GM18867 (cell line): ENCODE data around the gene PCK2.

ENCODE experiments used
- ATAC-seq: cut with Tn5 transposase; IDR thresholded peaks from one replicate; pipeline ENCODE4 v1.9.1; 2021; ENCODE audit warnings: mild to moderate bottlenecking, moderate library complexity; ENCODE audit not compliant: unreplicated experiment

The PCK2 gene

DNA sequence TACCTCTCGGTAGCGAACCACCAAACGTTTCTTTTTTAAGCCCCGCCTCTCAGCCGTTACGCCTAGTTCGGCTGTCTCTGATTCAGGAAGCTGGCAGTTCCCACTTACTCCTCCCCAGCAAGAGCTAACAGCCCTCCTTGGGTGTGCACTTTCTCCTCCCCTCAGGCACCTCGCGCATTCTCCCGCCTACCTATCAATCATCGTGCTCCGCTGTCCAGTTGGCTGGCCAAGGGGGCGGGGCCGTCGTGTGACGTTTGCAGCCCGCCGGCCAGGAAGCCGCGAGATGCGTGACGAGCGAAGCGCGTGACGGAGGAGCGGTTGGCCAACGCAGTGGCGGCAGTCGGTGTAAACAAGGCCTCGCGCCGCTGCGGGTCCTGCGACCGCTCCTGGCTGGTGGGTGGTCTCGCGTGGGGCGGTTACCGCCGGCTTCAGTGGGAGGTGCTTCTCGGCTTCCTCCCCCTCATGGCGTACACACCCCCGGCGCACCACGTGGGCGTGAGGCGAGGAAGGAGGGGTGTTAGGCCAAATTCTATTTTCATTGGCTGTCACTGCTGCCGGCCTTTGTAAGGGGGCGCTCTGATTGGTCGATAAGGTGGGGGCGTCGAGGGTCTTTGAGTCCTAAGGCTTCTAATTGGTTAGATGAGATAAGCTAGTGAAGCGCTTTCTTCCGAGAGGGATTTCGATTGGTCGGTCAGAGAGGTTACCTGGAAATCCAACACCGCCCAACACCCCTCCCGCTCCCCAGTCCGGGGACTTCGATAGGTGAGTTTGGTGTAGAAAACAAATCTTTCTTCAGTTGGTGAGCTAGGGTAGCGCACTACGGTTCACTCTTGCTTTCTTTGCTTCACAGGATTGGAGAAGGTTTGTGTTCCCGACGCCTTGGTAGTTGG is 20.7 kb downstream of the PCK2 start, which contains the start of the genes DCAF11 and NRL:
Gene DCAF11, plus strand, starts transcription at position 246 of the 890 bp plus-strand sequence. CDS start 818 bp downstream, outside the sequence.
Gene NRL, minus strand, starts transcription at position 418 of the 890 bp plus-strand sequence. CDS start 32,101 bp downstream, outside the sequence.
- ATAC-seq: peak; percentile 83

DNA sequence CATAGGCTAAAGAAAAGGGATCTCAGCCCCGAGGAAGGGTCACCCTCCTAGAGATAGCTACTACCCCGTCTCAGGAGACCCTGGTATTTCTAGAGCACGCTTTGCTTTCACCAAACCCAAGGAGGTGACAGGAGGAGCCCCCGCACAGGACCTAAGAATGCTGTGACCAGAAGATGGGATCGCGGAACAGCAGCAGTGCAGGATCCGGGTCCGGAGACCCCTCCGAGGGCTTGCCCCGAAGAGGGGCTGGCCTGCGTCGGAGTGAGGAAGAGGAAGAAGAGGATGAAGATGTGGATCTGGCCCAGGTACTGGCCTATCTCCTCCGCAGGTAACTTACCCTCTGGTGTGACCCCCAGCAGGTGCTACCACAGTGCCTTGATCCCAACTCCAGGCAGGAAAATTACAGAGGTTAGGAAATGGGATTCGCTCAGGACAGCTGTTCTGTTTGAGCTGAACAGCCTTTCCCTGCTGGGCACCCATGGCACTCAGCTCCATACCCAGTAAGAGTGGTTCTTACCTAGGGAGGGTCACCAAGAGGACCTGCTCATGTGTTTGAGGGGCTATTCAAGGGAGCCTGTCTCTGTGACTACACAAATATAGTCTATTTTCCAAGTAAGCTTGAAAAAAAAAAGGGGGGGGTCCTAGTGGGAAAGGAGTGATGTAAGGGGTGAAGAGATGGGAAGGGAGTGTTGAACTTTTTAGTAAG is 21.5 kb downstream of the PCK2 start:
- no peak for ATAC-seq

GRCh38 chr14:24116128-24116814 is 22.2 kb downstream of the PCK2 start:
- no peak for ATAC-seq

DNA sequence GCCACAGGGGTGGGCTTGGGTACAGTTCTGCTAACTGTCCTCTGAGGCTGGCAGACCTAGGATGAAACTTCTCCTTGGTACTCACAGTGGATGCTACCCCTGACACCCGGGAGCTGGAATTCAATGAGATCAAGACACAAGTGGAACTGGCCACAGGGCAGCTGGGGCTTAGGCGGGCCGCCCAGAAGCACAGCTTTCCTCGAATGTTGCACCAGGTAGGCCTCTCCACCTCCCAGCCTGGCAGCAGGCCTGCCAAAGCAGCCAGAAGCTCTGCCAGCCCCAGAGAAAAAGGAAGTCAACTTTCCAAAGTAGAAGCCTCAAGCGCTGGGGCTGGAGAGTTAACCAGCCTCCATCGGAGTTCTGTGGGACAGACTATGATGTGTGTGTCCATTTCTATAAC is 23.1 kb downstream of the PCK2 start:
- no peak for ATAC-seq

GRCh38 chr14:24119691-24120090 is 25.6 kb downstream of the PCK2 start:
- no peak for ATAC-seq

DNA sequence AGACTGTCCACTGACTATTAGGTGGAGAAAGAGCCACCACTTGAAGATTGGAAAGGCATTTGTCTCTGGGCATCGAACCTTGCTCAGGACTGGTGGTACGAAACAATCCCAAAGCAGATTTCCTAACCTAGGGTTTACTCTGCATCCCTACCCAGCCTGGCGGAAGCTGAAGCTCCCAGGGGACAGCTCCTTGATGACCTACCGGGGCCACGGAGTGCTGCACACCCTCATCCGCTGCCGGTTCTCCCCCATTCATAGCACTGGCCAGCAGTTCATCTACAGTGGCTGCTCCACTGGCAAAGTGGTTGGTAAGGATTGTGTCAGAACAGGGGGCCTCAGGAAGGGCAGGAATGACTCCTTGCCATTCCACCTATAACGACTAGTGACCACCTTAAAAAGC is 27.1 kb downstream of the PCK2 start:
- no peak for ATAC-seq

DNA sequence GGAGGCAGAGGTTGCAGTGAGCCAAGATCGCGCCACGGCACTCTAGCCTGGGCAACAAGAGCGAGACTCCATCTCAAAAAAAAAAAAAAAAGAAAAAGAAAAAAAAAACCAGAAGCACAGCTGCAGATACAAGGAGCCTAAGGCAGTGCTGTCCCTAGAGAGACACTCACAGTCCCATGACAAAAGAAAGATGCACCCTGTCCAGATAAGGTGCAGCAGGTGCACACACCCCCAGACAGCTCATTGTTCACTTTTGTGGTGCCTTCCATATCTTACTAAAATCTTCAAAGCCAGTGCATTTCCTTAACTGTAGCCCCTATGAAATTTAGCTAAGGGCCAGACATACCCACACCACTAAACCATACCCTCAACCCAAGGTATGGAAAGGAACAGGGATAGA is 28.3 kb downstream of the PCK2 start:
- no peak for ATAC-seq

DNA sequence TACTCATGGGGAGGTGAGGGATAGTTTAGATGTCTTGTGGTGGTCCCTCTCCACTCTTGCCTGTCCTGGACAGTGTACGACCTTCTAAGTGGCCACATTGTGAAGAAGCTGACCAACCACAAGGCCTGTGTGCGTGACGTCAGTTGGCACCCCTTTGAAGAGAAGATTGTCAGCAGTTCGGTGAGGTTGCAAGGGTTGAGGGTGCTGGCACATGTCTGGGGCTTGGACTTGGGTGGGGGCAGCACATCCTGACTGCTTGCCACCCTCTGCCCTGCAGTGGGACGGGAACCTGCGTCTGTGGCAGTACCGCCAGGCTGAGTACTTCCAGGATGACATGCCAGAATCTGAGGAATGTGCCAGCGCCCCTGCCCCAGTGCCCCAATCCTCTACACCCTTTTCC is 28.8 kb downstream of the PCK2 start:
- ATAC-seq: no peak

DNA sequence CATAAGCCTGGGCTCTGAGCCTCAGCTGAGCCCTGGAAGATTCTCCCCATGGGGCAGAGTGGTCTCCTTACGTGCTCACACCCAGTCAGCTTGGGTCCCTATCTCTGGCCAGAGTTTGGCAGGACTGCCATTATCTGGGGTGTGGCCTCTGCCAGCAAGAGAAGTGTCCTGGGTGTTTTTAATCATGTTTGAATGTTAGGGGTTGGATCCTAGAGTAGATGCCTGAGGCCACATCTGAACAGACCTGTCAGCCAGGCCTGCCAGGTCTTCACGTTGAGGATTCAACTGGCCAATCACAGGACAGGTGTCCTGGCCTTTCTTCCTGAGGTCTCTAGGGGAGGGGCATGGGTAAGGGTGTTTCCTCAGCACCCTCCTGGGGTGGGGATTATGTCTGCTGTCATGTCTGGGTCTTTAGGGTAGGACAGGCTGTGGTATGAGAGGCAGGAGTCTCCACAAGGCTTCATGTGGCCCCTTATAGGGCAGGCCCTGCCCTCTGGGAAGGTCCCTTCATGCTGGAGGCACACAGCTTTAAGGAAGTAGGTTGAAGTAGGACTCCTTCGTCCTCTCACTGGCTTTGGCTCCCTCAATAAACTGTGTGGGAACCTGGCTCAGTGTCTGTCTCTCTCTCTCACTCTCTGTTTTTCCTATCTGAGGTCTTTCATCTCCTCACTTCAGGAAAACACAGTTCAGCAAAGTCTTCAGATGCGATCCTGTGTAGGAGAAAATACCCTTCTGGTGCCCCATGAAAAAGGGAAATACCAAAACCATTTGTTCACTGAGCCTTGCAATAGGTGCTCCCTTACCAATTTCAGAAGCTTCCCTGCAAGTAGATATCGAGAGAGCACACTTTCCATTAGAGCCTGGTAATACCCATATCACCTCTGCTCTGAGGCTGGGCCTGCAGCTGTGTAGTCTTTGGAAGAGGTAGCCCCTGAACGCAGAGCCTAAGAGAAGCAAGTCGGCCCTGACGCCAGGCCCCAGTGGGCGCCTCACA is 29.6 kb downstream of the PCK2 start:
- no peak for ATAC-seq

DNA sequence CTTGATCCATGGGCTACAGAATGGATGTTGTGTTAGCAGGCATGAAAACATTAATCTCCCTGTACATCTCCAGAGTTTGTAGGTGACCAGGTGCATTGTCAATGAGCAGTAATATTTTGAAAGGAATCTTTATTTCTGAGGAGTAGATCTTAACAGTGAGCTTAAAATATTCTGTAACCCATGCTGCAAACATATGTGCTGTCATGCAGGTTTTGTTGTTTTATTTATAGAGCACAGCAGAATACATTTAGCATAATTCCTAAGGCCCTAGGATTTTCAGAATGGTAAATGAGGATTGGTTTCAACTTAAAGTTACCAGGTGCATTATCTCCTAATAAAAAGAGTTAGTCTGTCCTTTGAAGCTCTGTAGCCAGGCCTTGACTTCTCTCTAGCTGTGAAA is 32.8 kb downstream of the PCK2 start:
- no peak for ATAC-seq

DNA sequence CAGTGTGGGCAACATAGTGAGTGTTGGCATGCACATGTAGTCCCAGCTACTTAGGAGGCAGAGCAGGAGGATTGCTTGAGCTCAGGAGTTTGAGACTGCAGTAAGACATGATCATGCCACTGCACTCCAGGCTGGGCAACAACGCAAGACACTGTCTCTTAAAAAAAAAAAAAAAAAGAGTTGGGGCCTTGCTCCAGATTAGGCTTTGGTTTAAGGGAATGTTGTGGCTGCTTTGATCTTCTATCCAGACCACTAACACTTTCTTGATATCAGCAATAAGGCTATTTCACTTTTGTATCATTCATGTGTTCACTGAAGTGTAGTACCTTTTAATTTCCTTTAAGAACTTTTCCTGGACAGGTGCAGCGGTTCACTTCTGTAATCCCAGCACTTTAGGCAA is 33.6 kb downstream of the PCK2 start:
- ATAC-seq: no peak

- no peak for ATAC-seq
These were observed 35.4 kb downstream of the PCK2 start for GRCh38 chr14:24129410-24129998.

- ATAC-seq: no peak
These were observed 36.2 kb downstream of the PCK2 start, which contains the start of gene FITM1 for GRCh38 chr14:24130380-24130716. Gene FITM1, plus strand, starts transcription at chr14:24130659. Its CDS starts 905 bp downstream, at chr14:24131564.

DNA sequence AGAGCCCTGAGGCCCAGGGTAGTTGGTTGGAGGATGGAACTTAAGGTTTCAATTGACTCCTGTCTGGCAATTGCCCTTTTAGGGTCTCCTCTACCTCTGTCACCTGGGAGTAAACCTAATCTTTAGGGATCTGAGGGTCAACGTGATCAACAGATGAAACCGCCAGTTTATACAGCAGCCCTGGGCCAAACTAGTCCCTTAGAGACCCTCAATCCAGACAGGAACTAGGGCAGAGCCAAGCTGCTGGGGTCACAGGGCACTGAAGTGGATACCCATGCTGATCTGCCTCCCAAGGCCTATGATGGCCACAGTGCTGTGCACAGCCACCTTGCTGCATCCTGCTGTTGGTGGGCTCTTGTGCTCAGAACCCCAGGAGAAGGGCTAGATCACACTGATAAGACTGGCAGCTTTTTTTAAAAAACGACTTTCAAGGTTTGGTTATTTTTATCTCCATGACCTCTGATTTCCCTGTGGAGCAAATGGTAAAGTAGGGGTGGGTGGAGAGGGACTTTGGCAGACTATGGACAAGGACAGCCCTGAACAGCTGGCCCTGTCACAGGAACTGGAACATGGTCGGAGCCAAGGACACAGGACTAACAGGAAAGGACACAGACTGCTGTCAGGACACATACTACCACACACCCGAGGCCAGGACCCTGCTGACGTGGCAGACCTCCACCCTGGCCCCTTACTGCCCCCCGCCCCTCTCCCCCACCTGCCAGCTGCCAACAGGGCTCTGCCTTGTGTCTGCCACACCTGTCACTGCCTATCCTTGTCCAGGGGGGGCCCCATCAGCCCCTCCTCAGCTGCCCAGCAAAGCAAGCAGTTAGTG is 36.8 kb downstream of the PCK2 start:
- ATAC-seq: no peak

GRCh38 chr14:24131549-24131966 is 37.4 kb downstream of the PCK2 start:
- ATAC-seq: no peak

GRCh38 chr14:24132061-24132685 is 38.1 kb downstream of the PCK2 start:
- no peak for ATAC-seq

DNA sequence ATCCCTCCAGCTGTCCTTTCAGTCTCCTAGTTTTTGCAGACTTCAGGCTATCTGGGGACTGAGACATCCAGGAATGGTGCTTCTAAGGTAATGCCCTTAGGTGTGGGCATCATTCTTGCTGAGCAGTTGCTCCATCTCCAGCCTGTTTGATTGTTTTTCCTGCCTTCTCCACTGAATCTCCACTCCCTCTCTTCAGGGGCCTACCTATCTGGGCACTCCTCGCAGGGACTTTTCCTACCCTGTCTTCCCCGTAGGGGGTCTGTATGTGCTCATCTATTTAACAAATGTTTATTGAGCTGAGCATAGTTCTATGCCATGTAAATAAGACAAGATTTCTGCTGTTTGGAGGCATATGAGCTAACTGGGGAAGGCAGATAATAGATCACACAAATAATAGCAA is 38.9 kb downstream of the PCK2 start:
- no peak for ATAC-seq

DNA sequence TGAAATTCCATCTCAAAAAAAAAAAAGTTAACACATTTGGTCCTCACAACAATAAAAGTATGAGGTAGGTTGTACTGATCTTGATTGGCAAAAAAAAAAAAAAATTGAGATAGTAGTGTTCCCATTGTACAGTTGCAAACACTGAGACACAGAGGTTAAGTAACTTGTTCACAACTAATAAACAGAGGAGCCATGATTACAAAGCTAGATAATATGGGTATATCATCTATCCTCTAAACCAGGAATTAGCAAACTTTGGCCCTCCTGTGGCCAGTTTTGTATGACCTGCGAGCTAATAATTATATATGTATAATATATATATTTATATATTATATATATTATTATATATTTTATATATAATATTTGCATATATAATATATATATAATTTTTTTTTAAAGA is 39.6 kb downstream of the PCK2 start:
- ATAC-seq: no peak

GRCh38 chr14:24135584-24135833 is 41.4 kb downstream of the PCK2 start:
- peak; percentile 6 for ATAC-seq
